Upper lobe of left lung (tissue), 4 donors: ENCODE results near the gene LCMT1.

Experiments used
- EP300 ChIP-seq, 4 donors: sonication (generic); formaldehyde crosslinking; IDR thresholded peaks; one replicate each; pipeline ENCODE4 v1.5.1; 2017; ENCODE audit warnings: antibody characterized with exemption in 4 of 4, control low read depth in 2 of 4
- POLR2A ChIP-seq, 4 donors: fragments of 450-650 bp; IDR thresholded peaks; one replicate each; pipeline ENCODE4 v1.5.1; 2016 to 2017; ENCODE audit warnings: antibody characterized with exemption in 4 of 4, mild to moderate bottlenecking in 2 of 4
- POLR2AphosphoS5 ChIP-seq, 2 donors: sonication (generic); formaldehyde crosslinking; IDR thresholded peaks; one replicate each; pipeline ENCODE4 v1.5.1; 2017; ENCODE audit warnings: antibody characterized with exemption in 2 of 2
- TF ChIP-seq, protein P1 (sequence below), 6 experiments: fragments of 450-650 bp in 4 of 6; fragments of 200-600 bp in 2 of 6; sonication (generic) in 2 of 6; IDR thresholded peaks; one replicate each; pipeline ENCODE4 v1.5.1; 2016 to 2019; ENCODE audit warnings: antibody characterized with exemption in 6 of 6

DNA sequence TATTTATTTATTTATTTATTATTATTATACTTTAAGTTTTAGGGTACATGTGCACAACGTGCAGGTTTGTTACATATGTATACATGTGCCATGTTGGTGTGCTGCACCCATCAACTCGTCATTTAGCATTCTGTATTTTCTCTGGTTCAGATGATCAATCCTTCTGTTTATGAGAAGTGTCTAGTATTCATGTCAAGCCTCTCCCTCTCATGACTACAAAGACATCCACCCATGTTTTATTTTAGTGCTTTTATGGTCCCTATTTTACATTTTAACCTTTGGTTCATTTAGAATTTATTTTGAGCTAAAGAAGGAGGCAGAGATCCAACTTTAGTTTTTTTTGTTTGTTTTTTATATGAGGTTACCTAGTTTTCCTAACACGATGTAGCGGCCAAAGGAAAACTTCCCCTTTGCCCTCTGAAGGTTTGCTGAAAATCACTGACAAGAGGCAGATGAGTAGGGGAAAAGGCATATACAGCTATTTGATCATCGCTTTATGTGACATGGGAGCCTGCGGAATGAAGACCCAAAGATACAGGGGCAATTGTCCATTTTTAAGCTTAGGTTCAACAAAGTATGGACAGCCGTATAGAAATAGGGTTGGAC lies 82.8 kb downstream of the LCMT1 start:
- TF ChIP-seq, protein P1, sequence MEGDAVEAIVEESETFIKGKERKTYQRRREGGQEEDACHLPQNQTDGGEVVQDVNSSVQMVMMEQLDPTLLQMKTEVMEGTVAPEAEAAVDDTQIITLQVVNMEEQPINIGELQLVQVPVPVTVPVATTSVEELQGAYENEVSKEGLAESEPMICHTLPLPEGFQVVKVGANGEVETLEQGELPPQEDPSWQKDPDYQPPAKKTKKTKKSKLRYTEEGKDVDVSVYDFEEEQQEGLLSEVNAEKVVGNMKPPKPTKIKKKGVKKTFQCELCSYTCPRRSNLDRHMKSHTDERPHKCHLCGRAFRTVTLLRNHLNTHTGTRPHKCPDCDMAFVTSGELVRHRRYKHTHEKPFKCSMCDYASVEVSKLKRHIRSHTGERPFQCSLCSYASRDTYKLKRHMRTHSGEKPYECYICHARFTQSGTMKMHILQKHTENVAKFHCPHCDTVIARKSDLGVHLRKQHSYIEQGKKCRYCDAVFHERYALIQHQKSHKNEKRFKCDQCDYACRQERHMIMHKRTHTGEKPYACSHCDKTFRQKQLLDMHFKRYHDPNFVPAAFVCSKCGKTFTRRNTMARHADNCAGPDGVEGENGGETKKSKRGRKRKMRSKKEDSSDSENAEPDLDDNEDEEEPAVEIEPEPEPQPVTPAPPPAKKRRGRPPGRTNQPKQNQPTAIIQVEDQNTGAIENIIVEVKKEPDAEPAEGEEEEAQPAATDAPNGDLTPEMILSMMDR (IDR thresholded peaks at IDR 0.05): no peak
- TF ChIP-seq POLR2A (IDR thresholded peaks at IDR 0.05) (no peak), POLR2AphosphoS5 (IDR thresholded peaks at IDR 0.05) (no peak), EP300 (IDR thresholded peaks at IDR 0.05) (no peak)
